ENCODE results near the gene KRT84.
"Not testable (repeated sequence)": the region's sequence is repeated elsewhere in the genome, so short reads cannot be mapped to it uniquely, and the experiment has no call there.

KRT84 gene

GRCh38 chr12:52359621-52360061 lies 25.8 kb downstream of the KRT84 start:
- DNase-seq = no peak

GRCh38 chr12:52358575-52359350 lies 26.7 kb downstream of the KRT84 start:
- no peak for DNase-seq

- no peak for DNase-seq
Measured at GRCh38 chr12:52356762-52357580, 28.5 kb downstream of the KRT84 start.

GRCh38 chr12:52356031-52356761 lies 29.3 kb downstream of the KRT84 start:
- DNase-seq = no peak

- no peak for DNase-seq
Measured at GRCh38 chr12:52355176-52355575, 30.3 kb downstream of the KRT84 start.

GRCh38 chr12:52354200-52354599 lies 31.3 kb downstream of the KRT84 start:
- no peak for DNase-seq

- no peak for DNase-seq
Measured at GRCh38 chr12:52353766-52354165, 31.7 kb downstream of the KRT84 start.

GRCh38 chr12:52352951-52353350 lies 32.5 kb downstream of the KRT84 start:
- no peak for DNase-seq

GRCh38 chr12:52351196-52352059 lies 34.0 kb downstream of the KRT84 start:
- peak; percentile 74 for DNase-seq

- DNase-seq = no peak
Measured at GRCh38 chr12:52350786-52351185, 34.7 kb downstream of the KRT84 start.

- no peak for DNase-seq
Measured at GRCh38 chr12:52350021-52350620, 35.3 kb downstream of the KRT84 start.

- DNase-seq = no peak
Measured at GRCh38 chr12:52349196-52349595, 36.3 kb downstream of the KRT84 start.

- no peak for DNase-seq
Measured at GRCh38 chr12:52347551-52348510, 37.6 kb downstream of the KRT84 start.

- no peak for DNase-seq
Measured at GRCh38 chr12:52347016-52347415, 38.4 kb downstream of the KRT84 start.

- peak; percentile 15 for DNase-seq
Measured at GRCh38 chr12:52346593-52346992, 38.9 kb downstream of the KRT84 start.

GRCh38 chr12:52345041-52345440 lies 40.4 kb downstream of the KRT84 start:
- not testable (repeated sequence) for DNase-seq

- no peak for DNase-seq
Measured at GRCh38 chr12:52344111-52344510, 41.3 kb downstream of the KRT84 start.

- no peak for DNase-seq
Measured at GRCh38 chr12:52343550-52343949, 41.9 kb downstream of the KRT84 start.

GRCh38 chr12:52342781-52343490 lies 42.5 kb downstream of the KRT84 start:
- no peak for DNase-seq

- DNase-seq = no peak
Measured at GRCh38 chr12:52341066-52341580, 44.3 kb downstream of the KRT84 start.

Data from midbrain (tissue), 1 donor.